ENCODE data around the gene SYNCRIP. TPM values are rescaled to one million over a fixed set of nuclear protein-coding genes. Genes with fewer than 3 reads are reported as not detected.

Gene SYNCRIP
- total RNA-seq, 1 donor from 2014 or later: 127 TPM

DNA sequence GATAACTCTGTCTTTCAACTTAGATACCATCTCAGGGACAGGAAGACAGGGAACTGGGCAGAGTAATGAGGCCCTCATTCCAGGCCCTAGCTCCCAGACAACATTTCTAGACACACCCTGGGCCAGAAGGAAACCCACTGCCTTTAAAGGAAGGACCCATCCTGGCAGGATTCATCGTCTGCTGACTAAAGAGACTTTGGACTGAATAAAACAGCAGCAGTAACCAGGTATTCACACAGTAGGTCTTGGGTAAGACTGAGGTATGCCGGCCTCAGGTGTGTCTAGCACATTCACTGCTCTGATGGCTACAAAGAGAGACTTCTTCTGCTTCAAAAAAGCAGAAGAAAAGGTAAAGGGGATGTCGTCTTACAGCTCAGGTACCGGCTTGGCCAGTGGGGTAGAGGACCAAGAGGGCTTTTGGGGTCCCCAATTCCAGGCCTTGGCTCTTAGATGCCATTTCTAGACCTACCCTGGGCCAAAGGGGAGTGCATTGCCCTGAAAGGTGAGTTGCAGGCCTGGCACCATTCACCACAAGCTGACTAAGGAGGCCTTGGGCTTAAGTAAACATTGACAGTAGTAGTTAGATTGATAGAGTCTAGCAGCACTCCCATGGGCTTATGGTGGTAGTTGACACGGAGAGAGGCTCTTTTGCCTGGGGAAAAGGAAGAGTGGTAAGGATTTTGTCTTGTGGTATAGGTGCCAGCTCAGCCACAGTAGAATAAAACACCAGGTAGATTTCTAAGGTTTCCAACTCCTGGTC, 62.4 kb downstream of the SYNCRIP start:
- peaks cover 8% of the 10 kb centered on the region for H3K4me1 Mint-ChIP-seq (ENCODE audit: low read depth)
- DNase-seq (ENCODE audit: low spot score, unreplicated experiment): no peak
- H3K4me3 Mint-ChIP-seq (ENCODE audit: low read depth): no peak overlapping the region
- TF ChIP-seq, protein P1, sequence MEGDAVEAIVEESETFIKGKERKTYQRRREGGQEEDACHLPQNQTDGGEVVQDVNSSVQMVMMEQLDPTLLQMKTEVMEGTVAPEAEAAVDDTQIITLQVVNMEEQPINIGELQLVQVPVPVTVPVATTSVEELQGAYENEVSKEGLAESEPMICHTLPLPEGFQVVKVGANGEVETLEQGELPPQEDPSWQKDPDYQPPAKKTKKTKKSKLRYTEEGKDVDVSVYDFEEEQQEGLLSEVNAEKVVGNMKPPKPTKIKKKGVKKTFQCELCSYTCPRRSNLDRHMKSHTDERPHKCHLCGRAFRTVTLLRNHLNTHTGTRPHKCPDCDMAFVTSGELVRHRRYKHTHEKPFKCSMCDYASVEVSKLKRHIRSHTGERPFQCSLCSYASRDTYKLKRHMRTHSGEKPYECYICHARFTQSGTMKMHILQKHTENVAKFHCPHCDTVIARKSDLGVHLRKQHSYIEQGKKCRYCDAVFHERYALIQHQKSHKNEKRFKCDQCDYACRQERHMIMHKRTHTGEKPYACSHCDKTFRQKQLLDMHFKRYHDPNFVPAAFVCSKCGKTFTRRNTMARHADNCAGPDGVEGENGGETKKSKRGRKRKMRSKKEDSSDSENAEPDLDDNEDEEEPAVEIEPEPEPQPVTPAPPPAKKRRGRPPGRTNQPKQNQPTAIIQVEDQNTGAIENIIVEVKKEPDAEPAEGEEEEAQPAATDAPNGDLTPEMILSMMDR (IDR thresholded peaks at IDR 0.05; ENCODE audit: unreplicated experiment): no peak
- H3K36me3 Mint-ChIP-seq (ENCODE audit: insufficient read depth): peaks cover 34% of the 10 kb centered on the region
- peaks cover 36% of the 10 kb centered on the region for H3K9me3 Mint-ChIP-seq (ENCODE audit: low read depth)
- H3K27me3 Mint-ChIP-seq: no peaks in the 10 kb centered on the region
- no peak overlapping the region for H3K27ac Mint-ChIP-seq

DNA sequence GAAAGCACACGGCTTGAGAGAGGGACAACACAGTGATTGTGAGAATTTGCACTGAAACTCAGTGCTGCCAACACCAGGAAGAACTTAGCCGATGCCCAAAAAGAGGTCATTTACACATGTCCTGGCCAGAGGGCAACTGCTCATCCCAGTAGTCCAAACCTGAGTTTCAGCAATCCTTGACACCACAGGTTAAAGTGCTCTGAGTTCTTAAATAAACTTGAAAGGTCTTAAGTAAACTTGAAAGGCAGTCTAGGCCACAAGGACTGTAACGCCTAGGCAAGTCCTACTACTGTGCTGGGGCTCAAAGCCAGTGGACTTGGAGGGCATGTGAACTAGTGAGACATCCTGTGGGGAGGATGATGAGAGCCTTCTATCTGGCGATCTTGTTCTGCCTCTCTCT, 63.1 kb downstream of the SYNCRIP start:
- Mint-ChIP-seq H3K4me3 (ENCODE audit: low read depth) (no peak overlapping the region), H3K4me1 (ENCODE audit: low read depth) (peaks cover 12% of the 10 kb centered on the region), H3K27ac (no peak overlapping the region), H3K27me3 (no peaks in the 10 kb centered on the region), H3K36me3 (ENCODE audit: insufficient read depth) (peaks cover 29% of the 10 kb centered on the region), H3K9me3 (ENCODE audit: low read depth) (peaks cover 30% of the 10 kb centered on the region)
- TF ChIP-seq, protein P1 (IDR thresholded peaks at IDR 0.05; ENCODE audit: unreplicated experiment): no peak
- DNase-seq (ENCODE audit: low spot score, unreplicated experiment): no peak

DNA sequence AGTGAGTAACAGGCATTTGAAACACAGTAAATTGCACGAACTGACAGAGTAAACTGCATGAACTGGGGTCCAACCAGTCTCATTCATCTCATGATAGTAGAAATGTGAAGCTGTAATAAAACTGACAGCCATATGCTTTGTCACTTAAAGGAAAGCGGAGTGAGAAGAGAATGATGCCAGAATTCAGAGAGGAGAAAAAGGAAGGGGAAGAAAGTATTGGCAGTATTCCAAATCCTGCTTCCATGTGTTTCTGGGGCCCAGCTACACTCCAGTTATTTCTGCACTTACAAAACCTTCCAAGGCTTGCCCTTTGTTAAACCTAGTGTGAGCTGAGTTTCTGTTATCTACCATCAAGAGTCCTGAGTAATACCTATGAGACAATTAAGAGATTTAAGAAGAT, 66.2 kb downstream of the SYNCRIP start:
- no peak for DNase-seq (ENCODE audit: low spot score, unreplicated experiment)
- no peak overlapping the region for H3K4me3 Mint-ChIP-seq (ENCODE audit: low read depth)
- H3K36me3 Mint-ChIP-seq (ENCODE audit: insufficient read depth): peaks cover 5% of the 10 kb centered on the region
- H3K9me3 Mint-ChIP-seq (ENCODE audit: low read depth): peaks cover 4% of the 10 kb centered on the region
- peaks cover 12% of the 10 kb centered on the region for H3K4me1 Mint-ChIP-seq (ENCODE audit: low read depth)
- H3K27me3 Mint-ChIP-seq: no peaks in the 10 kb centered on the region
- H3K27ac Mint-ChIP-seq: no peak overlapping the region
- TF ChIP-seq, protein P1 (IDR thresholded peaks at IDR 0.05; ENCODE audit: unreplicated experiment): no peak

DNA sequence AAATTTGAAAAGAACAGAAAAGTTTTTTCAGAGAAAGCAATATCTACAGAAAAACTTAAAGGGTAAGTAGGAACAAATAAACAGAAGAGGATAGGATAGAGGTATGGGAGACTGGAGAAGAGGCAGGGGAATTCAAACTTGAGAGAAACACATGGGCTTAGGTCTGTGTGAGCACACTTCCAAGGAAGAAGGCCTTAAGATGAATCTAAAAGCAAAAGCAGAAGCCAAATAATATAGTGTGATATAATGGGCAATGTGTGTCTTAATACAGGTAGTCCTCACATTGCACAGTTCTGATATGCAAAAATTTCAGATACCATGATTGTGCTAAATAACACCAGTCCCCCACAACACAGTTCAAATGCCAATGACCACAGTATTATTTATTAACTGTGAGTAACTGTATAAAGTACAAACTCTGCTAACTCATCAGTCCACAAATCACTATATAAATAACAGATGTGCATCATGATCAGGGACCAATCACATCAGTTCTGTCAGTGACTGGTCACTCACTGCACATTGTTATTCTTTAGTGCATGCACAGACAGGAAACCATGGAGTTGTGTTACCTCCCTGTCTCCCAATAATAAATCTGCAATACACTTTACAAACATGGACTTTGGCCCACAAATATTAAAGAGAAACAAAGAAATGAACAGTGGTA, 67.6 kb downstream of the SYNCRIP start:
- Mint-ChIP-seq H3K27me3 (no peaks in the 10 kb centered on the region), H3K27ac (no peak overlapping the region), H3K36me3 (ENCODE audit: insufficient read depth) (peaks cover 1% of the 10 kb centered on the region), H3K4me1 (ENCODE audit: low read depth) (peaks cover 6% of the 10 kb centered on the region), H3K9me3 (ENCODE audit: low read depth) (no peaks in the 10 kb centered on the region), H3K4me3 (ENCODE audit: low read depth) (no peak overlapping the region)
- no peak for DNase-seq (ENCODE audit: low spot score, unreplicated experiment)
- TF ChIP-seq, protein P1 (IDR thresholded peaks at IDR 0.05; ENCODE audit: unreplicated experiment): no peak

DNA sequence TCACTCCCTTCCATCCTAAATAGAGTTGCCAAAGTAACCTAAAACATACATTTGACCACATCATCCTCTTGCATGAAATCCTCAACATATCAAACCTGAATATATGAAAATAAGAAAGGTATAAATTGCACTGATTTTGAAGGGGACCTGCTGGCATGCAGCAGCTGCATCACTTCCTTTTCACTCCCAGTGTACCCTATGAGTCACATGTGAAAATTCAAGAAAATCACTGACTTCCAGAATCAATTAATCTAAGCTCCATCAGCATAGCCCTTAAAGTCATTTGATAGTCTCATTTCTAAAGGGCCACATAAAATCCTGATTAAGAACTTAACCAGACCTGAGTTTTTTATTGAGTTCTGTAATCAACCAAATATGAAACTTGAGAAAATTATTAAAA, 73.4 kb downstream of the SYNCRIP start:
- Mint-ChIP-seq H3K4me3 (ENCODE audit: low read depth) (no peak overlapping the region), H3K27ac (no peak overlapping the region), H3K9me3 (ENCODE audit: low read depth) (no peaks in the 10 kb centered on the region), H3K4me1 (ENCODE audit: low read depth) (no peaks in the 10 kb centered on the region), H3K36me3 (ENCODE audit: insufficient read depth) (peaks cover 9% of the 10 kb centered on the region), H3K27me3 (no peaks in the 10 kb centered on the region)
- DNase-seq (ENCODE audit: low spot score, unreplicated experiment): no peak
- TF ChIP-seq, protein P1 (IDR thresholded peaks at IDR 0.05; ENCODE audit: unreplicated experiment): no peak

Data from progenitor cell of endocrine pancreas (in vitro differentiated cells).